HK-2 (cell line): ENCODE data around the gene NDUFC2.
"Not testable (repeated sequence)": the region's sequence is repeated elsewhere in the genome, so short reads cannot be mapped to it uniquely, and the experiment has no call there.

ENCODE experiments used
- DNase-seq: peaks from one replicate; pipeline ENCODE4 v3.0.0-alpha.2; 2018; ENCODE audit not compliant: unreplicated experiment

Gene NDUFC2

GRCh38 chr11:78030429-78031325, 49.0 kb downstream of the NDUFC2 start:
- no peak for DNase-seq

GRCh38 chr11:78028423-78028822, 51.2 kb downstream of the NDUFC2 start:
- DNase-seq, result not testable (repeated sequence)

DNA sequence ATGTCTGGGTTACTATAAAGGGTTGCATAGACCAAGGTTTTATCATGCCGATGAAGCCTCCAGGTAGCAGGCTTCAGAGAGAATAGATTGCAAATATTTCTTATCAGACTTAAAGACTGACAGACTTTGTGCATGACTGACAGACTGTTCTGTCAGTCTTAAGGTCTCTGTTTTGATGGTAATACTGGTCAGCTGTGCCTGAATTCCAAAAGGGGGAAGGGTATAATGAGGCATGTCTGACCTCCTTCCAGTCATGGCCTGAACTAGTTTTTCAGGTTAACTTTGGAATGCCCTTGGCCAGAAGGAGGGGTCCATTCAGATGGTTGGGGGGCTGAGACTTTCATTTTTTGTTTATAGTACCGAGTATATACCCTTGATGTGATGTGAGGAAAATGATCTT, 51.9 kb downstream of the NDUFC2 start:
- no peak for DNase-seq

- DNase-seq, result no peak
Measured at GRCh38 chr11:78025378-78025777, 54.3 kb downstream of the NDUFC2 start.

DNA sequence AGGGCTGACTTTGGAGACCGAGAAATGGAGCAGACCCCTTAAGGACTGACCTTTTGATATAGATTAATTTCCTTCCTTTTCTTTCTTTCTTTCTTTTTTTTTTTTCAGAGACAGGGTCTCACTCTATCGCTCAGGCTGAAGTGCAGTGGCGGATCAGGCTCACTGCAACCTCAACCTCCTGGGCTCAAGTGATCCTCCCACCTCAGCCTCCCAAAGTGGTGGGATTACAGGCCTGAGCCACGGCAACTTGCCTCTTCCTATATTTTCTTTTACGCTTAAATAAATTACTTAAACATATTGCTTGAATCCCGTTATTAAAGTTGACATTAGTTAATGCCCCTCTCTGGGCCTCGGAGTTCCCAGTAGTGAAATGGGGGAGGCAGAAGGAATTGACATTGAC, 56.2 kb downstream of the NDUFC2 start:
- DNase-seq, result no peak

DNA sequence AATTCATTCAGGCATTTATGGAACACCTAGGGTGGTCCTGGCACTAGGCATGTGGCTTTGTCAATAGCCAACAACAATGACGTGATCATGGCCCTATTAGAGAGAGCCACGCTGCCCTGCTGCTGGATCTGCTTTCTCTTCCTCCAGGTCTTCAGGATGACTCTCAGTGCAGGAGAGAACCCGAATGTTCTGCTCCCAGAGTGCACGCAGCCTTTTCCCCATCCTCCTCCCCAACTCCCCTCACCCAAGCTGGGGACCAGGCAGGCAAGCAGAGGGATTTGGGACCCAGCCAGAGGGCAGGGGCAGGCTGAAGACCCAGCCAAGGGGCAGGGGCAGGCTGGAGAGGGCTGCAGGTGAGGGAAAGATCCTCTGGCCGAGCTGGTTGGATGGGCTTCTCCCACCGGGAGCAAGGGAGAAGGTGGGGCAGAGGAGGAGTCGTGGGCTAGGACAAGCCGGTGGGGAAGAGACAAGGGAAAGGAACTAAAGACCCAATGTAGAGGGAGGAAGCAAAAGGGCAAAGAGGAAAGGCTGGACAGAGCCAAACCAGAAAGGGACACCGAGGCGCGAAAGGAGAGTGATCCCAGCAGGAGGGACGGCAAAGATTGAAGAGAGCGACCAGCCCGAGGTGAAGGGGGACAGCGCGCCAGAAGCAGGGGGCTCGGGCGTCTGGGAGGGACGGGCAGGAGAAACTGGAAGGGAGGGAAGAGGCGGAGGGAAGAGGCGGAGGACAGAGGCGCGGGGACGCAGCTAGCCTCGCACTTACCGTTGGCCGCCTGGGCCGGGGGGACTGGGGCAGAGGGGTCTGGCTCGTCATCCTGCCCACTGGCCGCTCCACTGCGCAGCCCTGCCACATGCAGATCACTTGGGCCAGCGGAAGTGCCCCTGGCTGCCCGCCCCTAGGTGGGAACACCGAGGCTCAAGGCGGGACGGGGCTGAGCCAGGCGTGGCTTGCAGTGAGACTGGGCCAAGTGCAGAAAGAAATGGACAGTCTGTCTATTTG, 57.0 kb downstream of the NDUFC2 start, which contains the start of gene KCTD14:
Gene KCTD14, minus strand, starts transcription at position 880 of the 1,000 bp plus-strand sequence. Its CDS starts 27 bp downstream, at position 853.
- peak; percentile 70 for DNase-seq

- DNase-seq, result no peak
Measured at GRCh38 chr11:78021611-78022010, 58.1 kb downstream of the NDUFC2 start.

- no peak for DNase-seq
Measured at GRCh38 chr11:78020246-78020645, 59.4 kb downstream of the NDUFC2 start.

GRCh38 chr11:78019808-78020207, 59.9 kb downstream of the NDUFC2 start:
- no peak for DNase-seq
